GM12878 (cell line): Measurements from ENCODE around the gene CYP26B1. TPM values are rescaled to one million over a fixed set of nuclear protein-coding genes. Genes with fewer than 3 reads are reported as not detected.

Source experiments
- ATAC-seq: fragments of 200-7000 bp; cut with Tn5 transposase; 3 replicates; pipeline ENCODE4 v1.9.1; 2020; ENCODE audit warnings: mild to moderate bottlenecking, moderate library complexity
- BruUV-seq: library from RNA; stranded (reverse); fragments of 400-500 nt; replicated peaks from 2 replicates; lab custom pipeline; 2021; lab: Mats Ljungman, UMichigan
- CTCF ChIA-PET: fragments of 300-600 bp; sonication (Branson Sonifier 250); formaldehyde crosslinking; extraction: SDS; loops from one replicate; lab custom pipeline; 2021; ENCODE audit warnings: inconsistent platforms; lab: Yijun Ruan, JAX
- POLR2A ChIA-PET: fragments of 350-600 bp; formaldehyde crosslinking; extraction: SDS; loops from one replicate; lab custom pipeline; 2021; ENCODE audit warnings: inconsistent platforms; lab: Charles Lee
- RAD21 ChIA-PET: fragments of 300-600 bp; sonication (Branson Sonifier 250); formaldehyde crosslinking; loops from one replicate; lab custom pipeline; 2023; ENCODE audit warnings: antibody characterized with exemption; ENCODE audit not compliant: unreplicated experiment; lab: Charles Lee
- SMC1A ChIA-PET: fragments of 300-600 bp; sonication (Branson Sonifier 250); formaldehyde crosslinking; loops from one replicate; lab custom pipeline; 2023; ENCODE audit not compliant: unreplicated experiment, uncharacterized antibody; lab: Charles Lee
- DNase-seq: peaks from one replicate; pipeline ENCODE4 v3.0.0-alpha.2; 2011; ENCODE audit warnings: low read depth, low spot score
- FAIRE-seq: peaks from 3 replicates; lab custom pipeline; 2011; peaks lifted over from hg19 to GRCh38; lab: Jason Lieb, UNC
- H2AFZ ChIP-seq: 2 replicates; pipeline ENCODE4 v1.6.0; 2011; ENCODE audit warnings: low read depth, low read length, control low read depth; ENCODE audit not compliant: control insufficient read depth
- H3K27ac ChIP-seq: 2 replicates; pipeline ENCODE4 v1.5.1; 2011; ENCODE audit warnings: control low read depth; ENCODE audit not compliant: control insufficient read depth, insufficient read depth
- H3K27me3 ChIP-seq, 2 experiments: replicated peaks in 1 of 2; 2 replicates each; pipeline versions ENCODE4 v1.6.0 to v1.6.1; 2011; ENCODE audit warnings: low read length in 1 of 2; ENCODE audit not compliant: control insufficient read depth in 2 of 2, insufficient read depth in 2 of 2
- H3K36me3 ChIP-seq, 2 experiments: 2 replicates each; pipeline ENCODE4 v1.5.1; 2011; ENCODE audit warnings: low read length in 1 of 2; ENCODE audit not compliant: control insufficient read depth in 2 of 2, insufficient read depth in 2 of 2
- H3K4me1 ChIP-seq: 2 replicates; pipeline ENCODE4 v1.6.1; 2011; ENCODE audit warnings: mild to moderate bottlenecking, low read length, moderate library complexity, mixed read lengths; ENCODE audit not compliant: control insufficient read depth, insufficient read depth
- H3K4me2 ChIP-seq: 2 replicates; pipeline ENCODE4 v1.6.0; 2011; ENCODE audit warnings: control low read depth; ENCODE audit not compliant: control insufficient read depth, insufficient read depth
- H3K4me3 ChIP-seq: fragments of 200-600 bp; sonication (generic); 2 replicates; pipeline ENCODE4 v1.5.1; 2016
- H3K79me2 ChIP-seq: 2 replicates; pipeline ENCODE4 v1.6.0; 2011; ENCODE audit warnings: low read length; ENCODE audit not compliant: control insufficient read depth, insufficient read depth
- H3K9ac ChIP-seq: 2 replicates; pipeline ENCODE4 v1.8.0; 2011; ENCODE audit warnings: low read length, control low read depth, mixed read lengths; ENCODE audit not compliant: control insufficient read depth, insufficient read depth
- H3K9me3 ChIP-seq: replicated peaks from 3 replicates; pipeline ENCODE4 v1.5.1; 2011; ENCODE audit warnings: mild to moderate bottlenecking, low read length; ENCODE audit not compliant: control insufficient read depth, insufficient read depth
- H4K20me1 ChIP-seq: 2 replicates; pipeline ENCODE4 v1.6.0; 2011; ENCODE audit not compliant: control insufficient read depth, insufficient read depth
- ATF3 ChIP-seq: IDR thresholded peaks from 2 replicates; pipeline ENCODE4 v1.6.1; 2011; ENCODE audit warnings: low read depth, mild to moderate bottlenecking, low read length, moderate library complexity, borderline replicate concordance; ENCODE audit errors: extremely low read depth
- E4F1 ChIP-seq: fragments of 450-650 bp; IDR thresholded peaks from 2 replicates; pipeline ENCODE4 v1.6.1; 2018; ENCODE audit warnings: borderline replicate concordance, mild to moderate bottlenecking; ENCODE audit not compliant: partially characterized antibody
- FOS ChIP-seq: IDR thresholded peaks from 3 replicates; pipeline ENCODE4 v1.6.1; 2011; ENCODE audit warnings: borderline replicate concordance; ENCODE audit not compliant: insufficient read length; ENCODE audit errors: extremely low read depth
- FOXM1 ChIP-seq: IDR thresholded peaks from 2 replicates; pipeline ENCODE4 v1.6.1; 2012; ENCODE audit warnings: low read depth, mild to moderate bottlenecking, inconsistent platforms, low read length, moderate library complexity
- HCFC1 ChIP-seq: fragments of 150-350 bp; IDR thresholded peaks from 2 replicates; pipeline ENCODE4 v1.6.1; 2014; ENCODE audit warnings: low read length
- MEF2B ChIP-seq: fragments of 450-650 bp; IDR thresholded peaks from 2 replicates; pipeline ENCODE4 v1.6.1; 2018; ENCODE audit warnings: mild to moderate bottlenecking, moderate library complexity; ENCODE audit not compliant: partially characterized antibody, poor library complexity, severe bottlenecking
- NR2C2 ChIP-seq: IDR thresholded peaks from 2 replicates; pipeline ENCODE4 v1.6.1; 2011; ENCODE audit warnings: borderline replicate concordance, low read depth; ENCODE audit not compliant: control insufficient read depth, insufficient read length
- RAD21 ChIP-seq: IDR thresholded peaks from 2 replicates; pipeline ENCODE4 v1.6.1; 2011; ENCODE audit warnings: mild to moderate bottlenecking, low read depth, low read length, moderate library complexity; ENCODE audit not compliant: insufficient read depth
- RAD51 ChIP-seq: fragments of 450-650 bp; IDR thresholded peaks from 2 replicates; pipeline ENCODE4 v1.6.1; 2016; ENCODE audit warnings: moderate library complexity, mild to moderate bottlenecking, inconsistent platforms
- RB1 ChIP-seq: fragments of 450-650 bp; formaldehyde crosslinking; IDR thresholded peaks from 2 replicates; pipeline ENCODE4 v1.6.1; 2017; ENCODE audit warnings: mild to moderate bottlenecking, borderline replicate concordance
- SMAD1 ChIP-seq: fragments of 450-650 bp; IDR thresholded peaks from 2 replicates; pipeline ENCODE4 v1.6.1; 2018; ENCODE audit warnings: mild to moderate bottlenecking, low read depth; ENCODE audit not compliant: partially characterized antibody
- SPI1 ChIP-seq: IDR thresholded peaks from 2 replicates; pipeline ENCODE4 v1.6.1; 2011; ENCODE audit warnings: low read depth, mild to moderate bottlenecking, low read length, moderate library complexity, borderline replicate concordance; ENCODE audit not compliant: insufficient read depth
- USF2 ChIP-seq: IDR thresholded peaks from 2 replicates; pipeline ENCODE4 v1.6.1; 2011; ENCODE audit warnings: low read depth, low read length, improper control_type of control experiment, borderline replicate concordance
- ZNF592 ChIP-seq: fragments of 450-650 bp; IDR thresholded peaks from 2 replicates; pipeline ENCODE4 v1.6.1; 2017; ENCODE audit warnings: mild to moderate bottlenecking, moderate library complexity
- WGBS: methylation state at CpG from one replicate; pipeline ENCODE4 v1.1.6; 2016; ENCODE audit warnings: low lambda C conversion rate; ENCODE audit not compliant: insufficient replicate concordance, insufficient coverage; ENCODE audit errors: missing lambda C conversion rate; 5-methylcytosine and 5-hydroxymethylcytosine counted together
- in situ Hi-C: fragments of 300-500 bp; cut with MboI; formaldehyde crosslinking; loops from 9 replicates; pipeline ENCODE4 v1.14.3; 2018; ENCODE audit warnings: mixed read lengths
- intact Hi-C: fragments of 100-400 bp; cut with micrococcal nuclease; formaldehyde crosslinking; loops from one replicate; pipeline ENCODE4 v1.14.2; 2022; ENCODE audit not compliant: unreplicated experiment
- polyA plus RNA-seq, 11 experiments: library from polyadenylated mRNA; depleted of rRNA in 4 of 11; unstranded in 6 of 11; stranded (reverse) in 5 of 11; fragments of >200 nt; fragmentation: Nextera tagmentation in 4 of 11; fragmentation: Illumina TruSeq in 1 of 11; extraction: Ambion mirVana in 4 of 11; extraction: Trizol in 1 of 11; gene quantifications; 1 replicate in 1 of 11; 2 replicates in 10 of 11; pipeline versions ENCODE4 v1.2.1 to v1.2.3, GENCODE V29; 2011 to 2016; ENCODE audit warnings: inconsistent platforms in 2 of 11, missing spikeins in 2 of 11, low read depth in 1 of 11
- total RNA-seq, 4 experiments: library from RNA; depleted of rRNA in 3 of 4; stranded (reverse); fragments of >200 nt in 3 of 4; fragmentation: Illumina TruSeq in 1 of 4; extraction: Trizol in 1 of 4; gene quantifications; 2 replicates each; pipeline versions ENCODE4 v1.2.1 to v1.2.3, GENCODE V29; 2013 to 2021

Gene CYP26B1
- total and polyA plus RNA-seq, 10 of the 15 experiments (the other 5 are each of a cell fraction or from before 2014, with no cell fraction given): not detected

- ChIA-PET RAD21 (no interaction called here), POLR2A (no interaction called here), SMC1A (no interaction called here), CTCF (no interaction called here)
- no TSS peak for BruUV-seq
- WGBS: 2% methylated on average over 7 of the region's 10 CpGs
- Histone ChIP-seq H3K4me3 (no peak overlapping the region), H3K27me3 (no peaks in the 10 kb centered on the region), H3K4me1 (no peaks in the 10 kb centered on the region), H3K4me2 (no peak overlapping the region), H3K79me2 (no peaks in the 10 kb centered on the region), H2AFZ (no peak overlapping the region), H4K20me1 (no peaks in the 10 kb centered on the region), H3K9me3 (no peaks in the 10 kb centered on the region), H3K36me3 (no peaks in the 10 kb centered on the region), H3K9ac (no peak overlapping the region), H3K27ac (no peak overlapping the region)
- in situ Hi-C loops (loop anchor here (25.0 kb wide), 1 partner anchor 850 kb away; no protein-coding TSS in a partner anchor), intact Hi-C loops (loop anchor here (5.0 kb wide), 2 partner anchors 215 to 590 kb away; no protein-coding TSS in a partner anchor)
- DNase-seq (no peak), ATAC-seq (peak; percentile 98), FAIRE-seq (peak; percentile 79)
- no peak for TF ChIP-seq FOS
- no peak for TF ChIP-seq E4F1
- no peak for TF ChIP-seq RAD51
- TF ChIP-seq HCFC1: no peak
- TF ChIP-seq RB1: no peak
- 0 out of 2 replicates have a peak, but pooled peaks have one; percentile 13 for TF ChIP-seq ZNF592
- TF ChIP-seq NR2C2: no peak
- TF ChIP-seq MEF2B: peak; percentile 18
- no peak for TF ChIP-seq ATF3
- no peak for TF ChIP-seq FOXM1
- no peak for TF ChIP-seq USF2
- TF ChIP-seq SPI1: no peak
- no peak for TF ChIP-seq SMAD1
- TF ChIP-seq RAD21: peak; percentile 60
Observed at GRCh38 chr2:72137498-72138010, 10.1 kb downstream of the CYP26B1 start.
